Karpas-422 (cell line): Measurements from ENCODE around the gene MDN1. TPM values are rescaled to one million over a fixed set of nuclear protein-coding genes. Genes with fewer than 3 reads are reported as not detected.
"Not testable (repeated sequence)": the region's sequence is repeated elsewhere in the genome, so short reads cannot be mapped to it uniquely, and the experiment has no call there.

Experiments
- DNase-seq: peaks from one replicate; pipeline ENCODE4 v3.0.0-alpha.2; 2015
- H2AFZ ChIP-seq: fragments of 200-600 bp; sonication (generic); 2 replicates; pipeline ENCODE4 v1.6.1; 2014; ENCODE audit warnings: antibody characterized with exemption, low read length, mixed read lengths
- H3K27ac ChIP-seq: fragments of 200-600 bp; sonication (generic); 2 replicates; pipeline ENCODE4 v1.5.1; 2014; ENCODE audit warnings: mild to moderate bottlenecking, low read length, moderate library complexity
- H3K27me3 ChIP-seq: fragments of 200-600 bp; sonication (generic); 2 replicates; pipeline ENCODE4 v1.6.1; 2014; ENCODE audit warnings: low read length, mixed read lengths
- H3K36me3 ChIP-seq: fragments of 200-600 bp; sonication (generic); 2 replicates; pipeline ENCODE4 v1.6.1; 2014; ENCODE audit warnings: low read length, mixed read lengths; ENCODE audit not compliant: insufficient read depth
- H3K4me1 ChIP-seq: fragments of 200-600 bp; sonication (generic); 2 replicates; pipeline ENCODE4 v1.6.1; 2014; ENCODE audit warnings: mild to moderate bottlenecking, low read length, mixed read lengths
- H3K4me2 ChIP-seq: fragments of 200-600 bp; sonication (generic); 2 replicates; pipeline ENCODE4 v1.6.1; 2014; ENCODE audit warnings: low read length, low read depth, mild to moderate bottlenecking; ENCODE audit not compliant: poor library complexity, severe bottlenecking
- H3K4me3 ChIP-seq: fragments of 200-600 bp; sonication (generic); 2 replicates; pipeline ENCODE4 v1.5.1; 2014; ENCODE audit warnings: mild to moderate bottlenecking, antibody characterized with exemption, low read length, mixed read lengths
- H3K79me2 ChIP-seq: fragments of 200-600 bp; sonication (generic); 2 replicates; pipeline ENCODE4 v1.6.1; 2014; ENCODE audit warnings: mild to moderate bottlenecking, low read length, mixed read lengths
- H3K9ac ChIP-seq: fragments of 200-600 bp; sonication (generic); 2 replicates; pipeline ENCODE4 v1.6.0; 2014; ENCODE audit warnings: low read length
- H3K9me2 ChIP-seq: fragments of 200-600 bp; sonication (generic), shearing (Covaris generic); replicated peaks from 2 replicates; pipeline ENCODE4 v1.6.0; 2014; ENCODE audit warnings: mild to moderate bottlenecking, low read length, moderate library complexity; ENCODE audit not compliant: insufficient read depth
- H3K9me3 ChIP-seq: fragments of 300-700, 200-600 bp; sonication (generic); 2 replicates; pipeline ENCODE4 v1.6.1; 2014; ENCODE audit warnings: low read length, mixed read lengths
- H4K20me1 ChIP-seq: fragments of 200-600 bp; sonication (generic); 2 replicates; pipeline ENCODE4 v1.6.1; 2014; ENCODE audit warnings: mild to moderate bottlenecking, antibody characterized with exemption, low read length, low read depth; ENCODE audit not compliant: insufficient read depth
- total RNA-seq: library from RNA; depleted of rRNA; stranded (reverse); fragments of >200 nt; shearing (Covaris generic); gene quantifications from 2 replicates; pipeline ENCODE4 v1.2.3, GENCODE V29; 2014; ENCODE audit warnings: low replicate concordance

The MDN1 gene
- total RNA-seq, 1 experiment from 2014 or later = 42.0 TPM

- peak overlapping the region; percentile 99 for H3K4me2 ChIP-seq
- peaks cover 34% of the 10 kb centered on the region for H3K36me3 ChIP-seq
- H3K27ac ChIP-seq = peak overlapping the region; percentile 82
- no peak for DNase-seq
- 0 out of 2 replicates have a peak overlapping the region, but pooled peaks have one; percentile 44 for H2AFZ ChIP-seq
- peak overlapping the region; percentile 82 for H3K9ac ChIP-seq
- no peaks in the 10 kb centered on the region for H3K27me3 ChIP-seq
- H4K20me1 ChIP-seq = no peaks in the 10 kb centered on the region
- H3K9me2 ChIP-seq = no peaks in the 10 kb centered on the region
- peaks cover 45% of the 10 kb centered on the region for H3K79me2 ChIP-seq
- peaks cover 24% of the 10 kb centered on the region for H3K4me1 ChIP-seq
- no peaks in the 10 kb centered on the region for H3K9me3 ChIP-seq
- peak overlapping the region; percentile 77 for H3K4me3 ChIP-seq
These were observed 181.7 kb downstream of the MDN1 start for GRCh38 chr6:89637960-89638319.

- H3K4me1 ChIP-seq = peaks cover 24% of the 10 kb centered on the region
- H3K9ac ChIP-seq, H3K9me3 ChIP-seq, DNase-seq, H3K4me2 ChIP-seq, H3K9me2 ChIP-seq, H3K27me3 ChIP-seq, H2AFZ ChIP-seq, H4K20me1 ChIP-seq, H3K27ac ChIP-seq, H3K4me3 ChIP-seq: not testable (repeated sequence)
- H3K36me3 ChIP-seq = peaks cover 22% of the 10 kb centered on the region; the same call in 1 of the 2 replicates
- H3K79me2 ChIP-seq = peaks cover 35% of the 10 kb centered on the region
These were observed 183.2 kb downstream of the MDN1 start for GRCh38 chr6:89636412-89636811.

- Histone ChIP-seq H3K4me2 (no peak overlapping the region), H3K27ac (no peak overlapping the region), H4K20me1 (no peaks in the 10 kb centered on the region), H3K4me3 (no peak overlapping the region), H3K79me2 (no peaks in the 10 kb centered on the region), H3K36me3 (no peaks in the 10 kb centered on the region; the same call in 1 of the 2 replicates), H3K4me1 (no peaks in the 10 kb centered on the region), H2AFZ (no peak overlapping the region), H3K9me2 (no peaks in the 10 kb centered on the region), H3K9me3 (no peaks in the 10 kb centered on the region), H3K27me3 (no peaks in the 10 kb centered on the region), H3K9ac (no peak overlapping the region)
- no peak for DNase-seq
These were observed 189.1 kb downstream of the MDN1 start for GRCh38 chr6:89630488-89630887.

- Histone ChIP-seq H3K4me1 (no peaks in the 10 kb centered on the region), H3K9me3 (no peaks in the 10 kb centered on the region), H3K79me2 (no peaks in the 10 kb centered on the region), H3K27me3 (no peaks in the 10 kb centered on the region), H4K20me1 (no peaks in the 10 kb centered on the region), H2AFZ (no peak overlapping the region), H3K9me2 (no peaks in the 10 kb centered on the region), H3K9ac (no peak overlapping the region), H3K36me3 (no peaks in the 10 kb centered on the region), H3K4me3 (no peak overlapping the region), H3K27ac (no peak overlapping the region), H3K4me2 (no peak overlapping the region)
- no peak for DNase-seq
These were observed 195.8 kb downstream of the MDN1 start for GRCh38 chr6:89623749-89624148.

GRCh38 chr6:89619567-89619966 is 200.0 kb downstream of the MDN1 start:
- no peak overlapping the region for H3K4me3 ChIP-seq
- no peak overlapping the region for H3K4me2 ChIP-seq
- H3K9me3 ChIP-seq = no peaks in the 10 kb centered on the region
- no peaks in the 10 kb centered on the region for H3K27me3 ChIP-seq
- H3K9ac ChIP-seq = no peak overlapping the region
- H4K20me1 ChIP-seq = no peaks in the 10 kb centered on the region
- no peaks in the 10 kb centered on the region for H3K9me2 ChIP-seq
- H2AFZ ChIP-seq = no peak overlapping the region
- H3K27ac ChIP-seq = no peak overlapping the region
- no peaks in the 10 kb centered on the region for H3K4me1 ChIP-seq
- no peak for DNase-seq
- H3K79me2 ChIP-seq = no peaks in the 10 kb centered on the region
- no peaks in the 10 kb centered on the region for H3K36me3 ChIP-seq

GRCh38 chr6:89618026-89618425 is 201.6 kb downstream of the MDN1 start:
- DNase-seq = no peak
- no peak overlapping the region for H2AFZ ChIP-seq
- H4K20me1 ChIP-seq = no peaks in the 10 kb centered on the region
- H3K4me3 ChIP-seq = no peak overlapping the region
- no peaks in the 10 kb centered on the region for H3K9me2 ChIP-seq
- H3K79me2 ChIP-seq = no peaks in the 10 kb centered on the region
- H3K4me1 ChIP-seq = no peaks in the 10 kb centered on the region
- no peak overlapping the region for H3K9ac ChIP-seq
- no peaks in the 10 kb centered on the region for H3K27me3 ChIP-seq
- H3K36me3 ChIP-seq = no peaks in the 10 kb centered on the region
- no peaks in the 10 kb centered on the region for H3K9me3 ChIP-seq
- H3K4me2 ChIP-seq = no peak overlapping the region
- H3K27ac ChIP-seq = no peak overlapping the region

- no peaks in the 10 kb centered on the region for H4K20me1 ChIP-seq
- no peaks in the 10 kb centered on the region for H3K27me3 ChIP-seq
- no peak for DNase-seq
- H3K4me3 ChIP-seq = no peak overlapping the region
- no peak overlapping the region for H3K27ac ChIP-seq
- no peaks in the 10 kb centered on the region for H3K9me2 ChIP-seq
- H3K4me1 ChIP-seq = no peaks in the 10 kb centered on the region
- no peak overlapping the region for H3K9ac ChIP-seq
- H3K4me2 ChIP-seq = no peak overlapping the region
- H3K9me3 ChIP-seq = no peaks in the 10 kb centered on the region
- H3K79me2 ChIP-seq = no peaks in the 10 kb centered on the region
- no peak overlapping the region for H2AFZ ChIP-seq
- H3K36me3 ChIP-seq = no peaks in the 10 kb centered on the region
These were observed 203.1 kb downstream of the MDN1 start for GRCh38 chr6:89616531-89616930.

GRCh38 chr6:89615882-89616281 is 203.7 kb downstream of the MDN1 start:
- Histone ChIP-seq H3K4me3 (no peak overlapping the region), H3K4me2 (no peak overlapping the region), H3K9ac (no peak overlapping the region), H3K36me3 (no peaks in the 10 kb centered on the region), H3K9me2 (no peaks in the 10 kb centered on the region), H2AFZ (no peak overlapping the region), H4K20me1 (no peaks in the 10 kb centered on the region), H3K79me2 (no peaks in the 10 kb centered on the region), H3K27me3 (no peaks in the 10 kb centered on the region), H3K27ac (no peak overlapping the region), H3K4me1 (no peaks in the 10 kb centered on the region), H3K9me3 (no peaks in the 10 kb centered on the region)
- no peak for DNase-seq

- no peak for DNase-seq
- Histone ChIP-seq H4K20me1 (no peaks in the 10 kb centered on the region), H3K9me3 (no peaks in the 10 kb centered on the region), H2AFZ (no peak overlapping the region), H3K27me3 (no peaks in the 10 kb centered on the region), H3K9ac (no peak overlapping the region), H3K27ac (no peak overlapping the region), H3K4me2 (no peak overlapping the region), H3K36me3 (no peaks in the 10 kb centered on the region), H3K4me3 (no peak overlapping the region), H3K79me2 (no peaks in the 10 kb centered on the region), H3K4me1 (no peaks in the 10 kb centered on the region), H3K9me2 (no peaks in the 10 kb centered on the region)
These were observed 205.8 kb downstream of the MDN1 start for GRCh38 chr6:89613790-89614189.
